SKM-1 treated with dmso at 0.1 percent for 144 hours (cell line): ENCODE results near the gene ANK3.
A peak's percentile ranks its signal among the peaks of the same experiment; 100 is the strongest.

Source experiments
- DNase-seq: peaks from one replicate; lab custom pipeline; 2025; ENCODE audit not compliant: unreplicated experiment; lab: John Stamatoyannopoulos, UW

Gene ANK3

GRCh38 chr10:60283397-60283796 is 106.3 kb downstream of the ANK3 start:
- DNase-seq: no peak

GRCh38 chr10:60282771-60283353 is 106.8 kb downstream of the ANK3 start:
- DNase-seq: peak; percentile 86

- no peak for DNase-seq
These were observed 107.8 kb downstream of the ANK3 start for GRCh38 chr10:60281792-60282353.

- DNase-seq: no peak
These were observed 108.3 kb downstream of the ANK3 start for GRCh38 chr10:60281331-60281730.

- DNase-seq: no peak
These were observed 109.2 kb downstream of the ANK3 start for GRCh38 chr10:60280475-60280874.

GRCh38 chr10:60277656-60278055 is 112.0 kb downstream of the ANK3 start:
- no peak for DNase-seq

GRCh38 chr10:60276232-60276631 is 113.4 kb downstream of the ANK3 start:
- no peak for DNase-seq

- DNase-seq: peak; percentile 89
These were observed 118.2 kb downstream of the ANK3 start for GRCh38 chr10:60271319-60272040.

GRCh38 chr10:60270426-60270825 is 119.2 kb downstream of the ANK3 start:
- no peak for DNase-seq

- no peak for DNase-seq
These were observed 121.9 kb downstream of the ANK3 start for GRCh38 chr10:60267802-60268201.

- no peak for DNase-seq
These were observed 123.2 kb downstream of the ANK3 start for GRCh38 chr10:60266513-60266912.

GRCh38 chr10:60262647-60263126 is 127.0 kb downstream of the ANK3 start:
- no peak for DNase-seq

- no peak for DNase-seq
These were observed 129.4 kb downstream of the ANK3 start for GRCh38 chr10:60260321-60260720.

GRCh38 chr10:60258429-60258797 is 131.3 kb downstream of the ANK3 start:
- no peak for DNase-seq

GRCh38 chr10:60257767-60258428 is 131.8 kb downstream of the ANK3 start:
- no peak for DNase-seq

GRCh38 chr10:60254776-60255175 is 134.9 kb downstream of the ANK3 start:
- DNase-seq: no peak

- no peak for DNase-seq
These were observed 136.2 kb downstream of the ANK3 start for GRCh38 chr10:60253484-60253883.

- no peak for DNase-seq
These were observed 137.0 kb downstream of the ANK3 start for GRCh38 chr10:60252688-60253087.

- DNase-seq: no peak
These were observed 143.3 kb downstream of the ANK3 start for GRCh38 chr10:60246382-60246781.

- no peak for DNase-seq
These were observed 150.4 kb downstream of the ANK3 start for GRCh38 chr10:60239228-60239627.

- no peak for DNase-seq
These were observed 150.9 kb downstream of the ANK3 start for GRCh38 chr10:60238759-60239100.
